ENCODE data around the gene PRIMA1. TPM values are rescaled to one million over a fixed set of nuclear protein-coding genes. Genes with fewer than 3 reads are reported as not detected.

PRIMA1 gene
- total RNA-seq, 2 donors from 2014 or later: not detected

GRCh38 chr14:93676416-93676958 lies 111.8 kb downstream of the PRIMA1 start:
- no peak for DNase-seq
- Mint-ChIP-seq H3K4me3 (no peak overlapping the region), H3K36me3 (ENCODE audit: low read depth) (no peaks in the 10 kb centered on the region), H3K27me3 (peaks cover 41% of the 10 kb centered on the region), H3K27ac (no peak overlapping the region), H3K4me1 (no peaks in the 10 kb centered on the region)
- no peak for ATAC-seq
- H3K9me3 ChIP-seq (ENCODE audit: control insufficient read depth, low read length, poor library complexity, severe bottlenecking): no peaks in the 10 kb centered on the region

- no peak overlapping the region for H3K27ac Mint-ChIP-seq
- no peaks in the 10 kb centered on the region for H3K4me1 Mint-ChIP-seq
- no peak for DNase-seq
- no peak overlapping the region for H3K4me3 Mint-ChIP-seq
- H3K27me3 Mint-ChIP-seq: peaks cover 36% of the 10 kb centered on the region
- ATAC-seq: no peak
- no peaks in the 10 kb centered on the region for H3K9me3 ChIP-seq (ENCODE audit: control insufficient read depth, low read length, poor library complexity, severe bottlenecking)
- no peaks in the 10 kb centered on the region for H3K36me3 Mint-ChIP-seq (ENCODE audit: low read depth)
Measured at GRCh38 chr14:93675651-93676050, 112.6 kb downstream of the PRIMA1 start.

DNA sequence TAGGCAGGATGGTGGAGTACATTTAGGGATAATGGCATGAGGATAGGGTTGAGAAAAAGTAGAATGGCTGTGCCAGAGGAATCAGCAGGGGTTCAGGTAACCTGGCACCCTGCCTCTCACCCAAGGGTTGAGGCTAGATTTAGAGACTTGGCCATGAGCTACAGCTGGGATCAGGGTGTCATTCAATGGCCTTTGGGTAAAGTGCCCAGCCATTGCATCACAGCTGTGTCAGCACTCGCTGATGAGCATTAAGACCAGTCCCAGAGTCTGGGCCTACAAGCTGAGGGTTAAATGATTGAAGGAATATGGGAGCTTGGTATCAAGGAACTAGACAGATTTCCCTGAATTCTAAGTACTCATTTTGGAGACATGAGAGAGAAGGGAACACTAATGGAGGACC lies 113.9 kb downstream of the PRIMA1 start:
- ATAC-seq (no peak), DNase-seq (no peak)
- H3K27ac Mint-ChIP-seq: no peak overlapping the region
- H3K36me3 Mint-ChIP-seq (ENCODE audit: low read depth): no peaks in the 10 kb centered on the region
- H3K4me1 Mint-ChIP-seq: no peaks in the 10 kb centered on the region
- no peaks in the 10 kb centered on the region for H3K9me3 ChIP-seq (ENCODE audit: control insufficient read depth, low read length, poor library complexity, severe bottlenecking)
- H3K27me3 Mint-ChIP-seq: peaks cover 26% of the 10 kb centered on the region
- H3K4me3 Mint-ChIP-seq: no peak overlapping the region

DNA sequence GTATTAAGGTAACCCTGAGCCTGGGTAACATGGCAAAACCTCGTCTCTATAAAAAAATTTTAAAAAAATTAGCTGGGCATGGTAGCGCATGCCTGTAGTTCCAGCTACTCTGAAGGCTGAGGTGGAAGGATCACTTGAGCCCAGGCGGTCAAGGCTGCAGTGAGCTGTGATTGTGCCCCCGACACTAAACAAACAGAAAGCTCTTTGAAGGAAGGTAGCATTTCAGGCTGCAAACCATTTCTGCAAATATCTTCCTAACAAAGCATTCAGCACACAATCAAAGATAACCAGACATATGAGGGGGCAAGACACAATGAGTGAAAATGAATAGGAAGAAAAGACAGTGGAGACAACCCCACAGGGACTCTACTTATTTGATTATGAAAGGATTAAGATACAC lies 118.7 kb downstream of the PRIMA1 start:
- no peaks in the 10 kb centered on the region for H3K9me3 ChIP-seq (ENCODE audit: control insufficient read depth, low read length, poor library complexity, severe bottlenecking)
- no peak for ATAC-seq
- H3K36me3 Mint-ChIP-seq (ENCODE audit: low read depth): no peaks in the 10 kb centered on the region

More for the DNA sequence above, 118.7 kb downstream of the PRIMA1 start:
- Mint-ChIP-seq H3K27ac (no peak overlapping the region), H3K4me3 (no peak overlapping the region), H3K4me1 (no peaks in the 10 kb centered on the region), H3K27me3 (peaks cover 14% of the 10 kb centered on the region)
- no peak for DNase-seq

Other genes starting within 250 kb of the PRIMA1 start
- not detected for gene FAM181A, start 138.9 kb upstream of the PRIMA1 start, total RNA-seq
- gene ASB2, start 188.1 kb upstream of the PRIMA1 start, total RNA-seq: 1 to 10 TPM; 2.3 to 6.5 TPM
- not detected for gene CCDC197, start 208.8 kb upstream of the PRIMA1 start, total RNA-seq
- gene OTUB2, start 237.9 kb upstream of the PRIMA1 start, total RNA-seq: under 1 TPM; 0.12 to 0.37 TPM

Data from T-helper 17 cell (primary cell).